Endodermal cell (in vitro differentiated cells): ENCODE results near the gene ARPC5. TPM values are rescaled to one million over a fixed set of nuclear protein-coding genes. Genes with fewer than 3 reads are reported as not detected.

Experiments used
- DNase-seq: peaks from one replicate; pipeline ENCODE4 v3.0.0-alpha.2; 2017
- H3K27ac ChIP-seq: 2 replicates; pipeline ENCODE4 v1.5.1; 2013; ENCODE audit warnings: mild to moderate bottlenecking, low read depth, low read length, moderate library complexity
- H3K27me3 ChIP-seq: 2 replicates; pipeline ENCODE4 v1.6.1; 2013; ENCODE audit warnings: mild to moderate bottlenecking, low read length, moderate library complexity; ENCODE audit not compliant: insufficient read depth, control insufficient read depth, poor library complexity, severe bottlenecking
- H3K36me3 ChIP-seq: 2 replicates; pipeline ENCODE4 v1.7.0; 2013; ENCODE audit warnings: mild to moderate bottlenecking, low read length, moderate library complexity; ENCODE audit not compliant: control insufficient read depth, insufficient read depth
- H3K4me1 ChIP-seq: one replicate; pipeline ENCODE4 v1.7.0; 2013; ENCODE audit warnings: low read length; ENCODE audit not compliant: control insufficient read depth, insufficient read depth
- H3K4me3 ChIP-seq: 2 replicates; pipeline ENCODE4 v1.5.1; 2013; ENCODE audit warnings: mild to moderate bottlenecking, low read length, moderate library complexity
- H3K9ac ChIP-seq: 2 replicates; pipeline ENCODE4 v1.6.1; 2013; ENCODE audit warnings: mild to moderate bottlenecking, low read length, moderate library complexity; ENCODE audit not compliant: poor library complexity, severe bottlenecking; ENCODE audit errors: extremely low read depth
- H3K9me3 ChIP-seq: 2 replicates; pipeline ENCODE4 v1.6.1; 2013; ENCODE audit warnings: mild to moderate bottlenecking, low read length, moderate library complexity; ENCODE audit not compliant: control insufficient read depth
- H3K27ac Mint-ChIP-seq: 2 replicates; pipeline ENCODE4 v1.8.0; 2020; ENCODE audit warnings: mixed read lengths
- H3K27me3 Mint-ChIP-seq: 2 replicates; pipeline ENCODE4 v1.8.0; 2021; ENCODE audit warnings: mild to moderate bottlenecking, mixed read lengths; ENCODE audit not compliant: insufficient read depth
- H3K36me3 Mint-ChIP-seq: 2 replicates; pipeline ENCODE4 v1.8.0; 2020; ENCODE audit warnings: low read depth, mixed read lengths
- H3K4me1 Mint-ChIP-seq: 2 replicates; pipeline ENCODE4 v1.8.0; 2020; ENCODE audit warnings: mixed read lengths
- H3K4me3 Mint-ChIP-seq: 2 replicates; pipeline ENCODE4 v1.8.0; 2020; ENCODE audit warnings: mild to moderate bottlenecking, moderate library complexity, mixed read lengths
- H3K9me3 Mint-ChIP-seq: 2 replicates; pipeline ENCODE4 v1.8.0; 2020; ENCODE audit warnings: mild to moderate bottlenecking, mixed read lengths
- WGBS, 2 experiments: methylation state at CpG; one replicate each; pipeline versions ENCODE4 v1.1.5 to v1.1.7; 2013; ENCODE audit warnings: missing lambda C conversion rate in 2 of 2, mixed read lengths in 1 of 2; ENCODE audit not compliant: insufficient coverage in 1 of 2, insufficient read length in 1 of 2; 5-methylcytosine and 5-hydroxymethylcytosine counted together
- total RNA-seq, 2 donors: library from RNA; stranded (reverse); fragmentation: NEBNext Ultra II Directional in 1 of 2; extraction: Animal tissue kit (Norgen Biotek cat#: 25700) in 1 of 2; gene quantifications; 2 replicates in 1 of 2; 3 replicates in 1 of 2; pipeline ENCODE4 v1.2.1, GENCODE V29; 2021
- TF ChIP-seq, protein P1 (sequence below): fragments of 200-600 bp; sonication (generic); conservative IDR thresholded peaks from 2 replicates; pipeline ENCODE4 v1.5.0; 2021; ENCODE audit warnings: antibody characterized with exemption, mild to moderate bottlenecking

The ARPC5 gene
- total RNA-seq, 2 donors from 2014 or later = 78.7 to 99.5 TPM

GRCh38 chr1:183593356-183593755 lies 42.2 kb downstream of the ARPC5 start:
- no peaks in the 10 kb centered on the region for H3K36me3 ChIP-seq
- H3K9me3 Mint-ChIP-seq = no peaks in the 10 kb centered on the region
- DNase-seq = no peak
- H3K27ac Mint-ChIP-seq = no peak overlapping the region
- H3K36me3 Mint-ChIP-seq = no peaks in the 10 kb centered on the region
- peaks cover 19% of the 10 kb centered on the region for H3K4me1 Mint-ChIP-seq
- no peak overlapping the region for H3K9ac ChIP-seq
- no peaks in the 10 kb centered on the region for H3K9me3 ChIP-seq
- 84 to 89% methylated on average over 2 to 3 of the region's 3 CpGs for WGBS, 2 experiments
- no peaks in the 10 kb centered on the region for H3K27me3 Mint-ChIP-seq
- no peak overlapping the region for H3K4me3 ChIP-seq
- H3K27ac ChIP-seq = no peak overlapping the region
- TF ChIP-seq, protein P1, sequence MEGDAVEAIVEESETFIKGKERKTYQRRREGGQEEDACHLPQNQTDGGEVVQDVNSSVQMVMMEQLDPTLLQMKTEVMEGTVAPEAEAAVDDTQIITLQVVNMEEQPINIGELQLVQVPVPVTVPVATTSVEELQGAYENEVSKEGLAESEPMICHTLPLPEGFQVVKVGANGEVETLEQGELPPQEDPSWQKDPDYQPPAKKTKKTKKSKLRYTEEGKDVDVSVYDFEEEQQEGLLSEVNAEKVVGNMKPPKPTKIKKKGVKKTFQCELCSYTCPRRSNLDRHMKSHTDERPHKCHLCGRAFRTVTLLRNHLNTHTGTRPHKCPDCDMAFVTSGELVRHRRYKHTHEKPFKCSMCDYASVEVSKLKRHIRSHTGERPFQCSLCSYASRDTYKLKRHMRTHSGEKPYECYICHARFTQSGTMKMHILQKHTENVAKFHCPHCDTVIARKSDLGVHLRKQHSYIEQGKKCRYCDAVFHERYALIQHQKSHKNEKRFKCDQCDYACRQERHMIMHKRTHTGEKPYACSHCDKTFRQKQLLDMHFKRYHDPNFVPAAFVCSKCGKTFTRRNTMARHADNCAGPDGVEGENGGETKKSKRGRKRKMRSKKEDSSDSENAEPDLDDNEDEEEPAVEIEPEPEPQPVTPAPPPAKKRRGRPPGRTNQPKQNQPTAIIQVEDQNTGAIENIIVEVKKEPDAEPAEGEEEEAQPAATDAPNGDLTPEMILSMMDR = no peak
- no peak overlapping the region for H3K4me3 Mint-ChIP-seq
- no peaks in the 10 kb centered on the region for H3K27me3 ChIP-seq
- H3K4me1 ChIP-seq = peaks cover 3% of the 10 kb centered on the region

- Mint-ChIP-seq H3K27ac (no peak overlapping the region), H3K27me3 (no peaks in the 10 kb centered on the region), H3K4me1 (peaks cover 19% of the 10 kb centered on the region), H3K9me3 (no peaks in the 10 kb centered on the region), H3K36me3 (no peaks in the 10 kb centered on the region), H3K4me3 (no peak overlapping the region)
- H3K9ac ChIP-seq = no peak overlapping the region
- H3K36me3 ChIP-seq = no peaks in the 10 kb centered on the region
- H3K27ac ChIP-seq = no peak overlapping the region
- TF ChIP-seq, protein P1 = no peak
- no peak for DNase-seq
- no peak overlapping the region for H3K4me3 ChIP-seq
- no peaks in the 10 kb centered on the region for H3K27me3 ChIP-seq
- peaks cover 3% of the 10 kb centered on the region for H3K4me1 ChIP-seq
- no peaks in the 10 kb centered on the region for H3K9me3 ChIP-seq
- WGBS, 2 experiments = 87 to 98% methylated on average over 7 of the region's 7 CpGs
Observed at GRCh38 chr1:183592733-183593132, 42.9 kb downstream of the ARPC5 start.

DNA sequence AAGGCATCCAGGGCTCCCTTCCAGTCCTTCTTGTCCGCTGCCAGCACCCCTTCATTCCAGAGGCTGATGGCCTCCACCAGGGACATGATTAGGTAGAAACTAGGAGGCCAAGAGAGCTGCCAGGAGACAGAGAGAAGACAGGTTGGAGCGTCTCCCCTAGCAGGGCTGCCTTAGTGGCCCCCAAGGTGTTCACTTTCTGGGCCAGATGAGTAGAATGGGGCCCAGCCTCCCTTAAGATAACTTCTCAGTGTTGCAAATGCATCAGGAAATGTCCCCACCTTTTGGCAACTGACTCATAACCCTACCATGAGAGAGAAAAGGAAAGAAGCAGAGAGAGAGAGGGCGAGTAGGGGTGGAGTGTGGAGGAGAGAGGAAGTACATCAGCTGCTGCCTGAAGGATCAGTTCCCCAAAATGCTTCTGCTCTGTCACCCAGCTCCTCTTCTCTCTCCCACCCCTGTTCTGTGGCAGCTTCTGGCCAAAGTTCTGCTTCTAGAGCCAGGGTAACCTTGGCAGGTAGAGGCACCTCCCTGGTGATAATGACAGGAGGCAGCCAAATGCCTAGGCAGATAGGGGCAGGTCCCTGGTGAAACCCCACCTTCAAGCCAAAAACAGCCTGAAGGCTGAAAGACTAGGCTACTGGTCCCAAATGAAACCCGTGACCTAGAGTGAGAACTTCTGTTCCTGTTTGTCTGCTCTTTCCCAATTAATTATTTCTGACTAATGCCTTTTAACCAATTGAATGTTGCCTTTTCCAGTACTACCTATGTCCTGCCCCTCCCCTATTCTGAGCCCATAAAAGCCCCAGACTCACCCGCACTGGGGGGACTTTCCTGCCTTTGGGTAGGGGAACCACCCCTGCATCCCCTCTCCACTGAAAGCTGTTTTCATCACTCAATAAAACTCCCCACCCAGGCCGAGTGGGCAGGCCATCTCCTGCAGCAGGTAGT lies 45.1 kb downstream of the ARPC5 start, which contains the start of gene NCF2:
TSS of gene NCF2 (minus strand) at position 216 of the 948 bp plus-strand sequence. CDS start at position 86, 130 bp downstream.
- TF ChIP-seq, protein P1 = no peak
- Histone ChIP-seq H3K36me3 (no peaks in the 10 kb centered on the region), H3K4me1 (peaks cover 3% of the 10 kb centered on the region), H3K9me3 (no peaks in the 10 kb centered on the region), H3K27me3 (no peaks in the 10 kb centered on the region), H3K27ac (no peak within 1 kb of the TSS), H3K4me3 (no peak within 1 kb of the TSS), H3K9ac (no peak within 1 kb of the TSS)
- H3K4me1 Mint-ChIP-seq = peaks cover 19% of the 10 kb centered on the region
- WGBS, 2 experiments = 94 to 100% methylated on average over 2 to 6 of the region's 6 CpGs
- H3K27ac Mint-ChIP-seq = no peak within 1 kb of the TSS
- no peaks in the 10 kb centered on the region for H3K27me3 Mint-ChIP-seq
- no peaks in the 10 kb centered on the region for H3K36me3 Mint-ChIP-seq
- no peak within 1 kb of the TSS for H3K4me3 Mint-ChIP-seq
- no peaks in the 10 kb centered on the region for H3K9me3 Mint-ChIP-seq
- no peak for DNase-seq
